HL-60 (cell line): ENCODE data around the gene CPN2.

Experiments used
- DNase-seq, 2 experiments: peaks; one replicate each; pipeline ENCODE4 v3.0.0-alpha.2; 2010 to 2020; ENCODE audit warnings: low read depth in 1 of 2, low spot score in 1 of 2
- H3K27ac ChIP-seq: fragments of 250-450 bp; sonication (Bioruptor Pico); replicated peaks from 2 replicates; pipeline ENCODE4 v1.5.1; 2020; ENCODE audit warnings: mild to moderate bottlenecking, moderate library complexity
- H3K27me3 ChIP-seq: fragments of 250-450 bp; sonication (Bioruptor Pico); 2 replicates; pipeline ENCODE4 v1.5.1; 2021; ENCODE audit warnings: mild to moderate bottlenecking, moderate library complexity; ENCODE audit not compliant: insufficient read depth, poor library complexity, severe bottlenecking
- H3K4me3 ChIP-seq: replicated peaks from 2 replicates; pipeline ENCODE4 v1.5.1; 2011; ENCODE audit warnings: mild to moderate bottlenecking, control low read depth, low read length; ENCODE audit not compliant: insufficient read depth
- CTCF ChIP-seq: IDR thresholded peaks from one replicate; pipeline ENCODE4 v1.5.1; 2011; ENCODE audit warnings: low read length, control low read depth, inconsistent platforms; ENCODE audit not compliant: insufficient read depth
- GABPA ChIP-seq: IDR thresholded peaks from 2 replicates; pipeline ENCODE4 v1.6.1; 2012; ENCODE audit warnings: low read depth
- POLR2AphosphoS5 ChIP-seq: IDR thresholded peaks from 2 replicates; pipeline ENCODE4 v1.6.1; 2012; ENCODE audit warnings: low read depth
- REST ChIP-seq: IDR thresholded peaks from 2 replicates; pipeline ENCODE4 v1.6.1; 2012; ENCODE audit warnings: low read depth; ENCODE audit not compliant: insufficient replicate concordance
- SPI1 ChIP-seq: IDR thresholded peaks from 2 replicates; pipeline ENCODE4 v1.6.1; 2012; ENCODE audit warnings: low read depth, mild to moderate bottlenecking, borderline replicate concordance

The CPN2 gene

DNA sequence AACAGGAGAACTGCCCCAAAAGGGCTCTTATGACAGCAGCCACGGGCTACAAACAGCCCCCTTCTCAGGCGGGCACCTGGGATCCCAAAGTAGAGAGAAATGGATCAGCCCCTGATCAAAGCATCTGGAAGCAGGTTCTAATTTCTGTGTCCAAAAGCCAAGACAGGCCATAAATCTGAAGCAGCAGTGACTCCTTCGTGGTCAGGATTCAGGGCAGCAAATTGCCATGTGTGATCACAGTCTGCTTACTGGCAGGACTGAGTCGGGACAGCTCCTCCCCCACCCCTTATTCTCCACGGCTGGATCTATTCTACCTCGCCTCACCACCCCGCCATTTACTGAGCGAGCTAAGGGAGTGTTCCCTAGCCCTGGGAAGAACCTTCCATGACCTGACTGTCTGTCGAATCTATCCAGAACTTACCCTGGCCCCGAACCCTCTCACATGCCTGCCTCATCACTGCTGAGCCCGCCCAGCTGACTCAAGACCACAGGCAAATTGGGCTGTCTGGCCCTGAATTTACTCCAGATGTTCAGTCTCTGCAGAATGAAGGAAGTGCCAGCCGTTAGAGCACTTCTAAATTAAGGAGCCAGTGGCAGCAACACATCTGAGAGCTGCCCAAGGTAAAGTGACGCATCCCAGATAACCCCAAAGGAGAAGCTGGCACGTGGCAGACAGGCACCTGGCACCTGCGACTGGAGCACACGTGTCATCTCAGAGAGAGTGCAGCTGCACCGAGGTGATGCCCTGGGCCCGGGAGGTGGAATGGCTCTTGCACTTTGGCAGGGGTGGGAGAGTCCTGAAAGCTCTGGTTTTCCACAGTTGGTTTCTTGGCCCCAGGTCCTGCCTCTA is 17.1 kb upstream of the CPN2 start:
- TF ChIP-seq CTCF, result no peak
- TF ChIP-seq SPI1, result no peak
- no peak for TF ChIP-seq REST
- no peak for TF ChIP-seq POLR2AphosphoS5
- no peak for TF ChIP-seq GABPA
- Histone ChIP-seq H3K27me3 (peaks cover 21% of the 10 kb centered on the region), H3K4me3 (no peak overlapping the region), H3K27ac (no peak overlapping the region)
- DNase-seq, result no peak

GRCh38 chr3:194365978-194366490 is 14.9 kb upstream of the CPN2 start:
- H3K27me3 ChIP-seq, result peaks cover 21% of the 10 kb centered on the region
- no peak overlapping the region for H3K27ac ChIP-seq
- TF ChIP-seq CTCF, result no peak
- no peak for TF ChIP-seq REST
- TF ChIP-seq POLR2AphosphoS5, result no peak
- no peak for TF ChIP-seq SPI1
- no peak for TF ChIP-seq GABPA
- no peak for DNase-seq
- H3K4me3 ChIP-seq, result no peak overlapping the region

DNA sequence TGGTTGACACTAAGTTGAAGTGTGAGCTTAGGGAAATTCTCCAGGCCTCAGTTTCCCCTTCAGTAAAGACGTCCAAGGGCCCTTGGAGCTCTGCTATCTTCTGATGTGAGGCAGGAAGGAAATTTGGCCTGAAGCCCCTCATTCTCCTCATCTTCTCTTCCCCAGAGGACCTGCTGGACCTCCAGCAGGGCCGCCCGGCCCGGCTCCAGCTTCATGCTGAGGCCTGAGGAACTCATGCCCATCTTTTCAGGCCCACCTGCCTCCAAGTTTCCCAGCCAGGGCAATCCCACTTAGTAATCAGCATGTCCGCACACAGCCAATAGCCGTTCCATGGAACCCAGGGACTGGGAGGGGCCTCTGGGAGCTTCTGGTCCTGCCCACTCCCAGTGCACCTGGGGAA is 14.4 kb upstream of the CPN2 start:
- H3K27ac ChIP-seq, result no peak overlapping the region
- no peak for TF ChIP-seq GABPA
- TF ChIP-seq SPI1, result no peak
- no peak for TF ChIP-seq CTCF
- no peak for TF ChIP-seq REST
- TF ChIP-seq POLR2AphosphoS5, result no peak
- peaks cover 18% of the 10 kb centered on the region for H3K27me3 ChIP-seq
- DNase-seq, result no peak
- H3K4me3 ChIP-seq, result no peak overlapping the region
